Stimulated activated effector memory CD8-positive, alpha-beta T cell treated with anti-CD3 and anti-CD28 coated beads, Interleukin-12 subunit alpha, Interleukin-12 subunit beta, amount 100 ng/mL, for 72 hours (primary cell): Measurements from ENCODE around the gene PCDHGB2.
"Not testable (repeated sequence)": the region's sequence is repeated elsewhere in the genome, so short reads cannot be mapped to it uniquely, and the experiment has no call there.

Source experiments
- ATAC-seq: fragments of 150-1000 bp; cut with Tn5 transposase; 2 replicates; pipeline ENCODE4 v1.10.0; 2021
- DNase-seq, 2 donors: peaks; one replicate each; pipeline ENCODE4 v3.0.0; 2021 to 2022; ENCODE audit warnings: low spot score in 2 of 2
- H3K27ac Mint-ChIP-seq: one replicate; pipeline ENCODE4 v1.8.0; 2022; ENCODE audit warnings: mild to moderate bottlenecking, mixed read lengths
- H3K36me3 Mint-ChIP-seq: one replicate; pipeline ENCODE4 v1.8.0; 2022; ENCODE audit warnings: mild to moderate bottlenecking, mixed read lengths
- H3K4me1 Mint-ChIP-seq: one replicate; pipeline ENCODE4 v1.8.0; 2022; ENCODE audit warnings: mixed read lengths
- H3K4me3 Mint-ChIP-seq: one replicate; pipeline ENCODE4 v1.8.0; 2022; ENCODE audit warnings: mild to moderate bottlenecking, mixed read lengths
- H3K9me3 Mint-ChIP-seq: one replicate; pipeline ENCODE4 v1.8.0; 2022; ENCODE audit warnings: mixed read lengths

Gene PCDHGB2

DNA sequence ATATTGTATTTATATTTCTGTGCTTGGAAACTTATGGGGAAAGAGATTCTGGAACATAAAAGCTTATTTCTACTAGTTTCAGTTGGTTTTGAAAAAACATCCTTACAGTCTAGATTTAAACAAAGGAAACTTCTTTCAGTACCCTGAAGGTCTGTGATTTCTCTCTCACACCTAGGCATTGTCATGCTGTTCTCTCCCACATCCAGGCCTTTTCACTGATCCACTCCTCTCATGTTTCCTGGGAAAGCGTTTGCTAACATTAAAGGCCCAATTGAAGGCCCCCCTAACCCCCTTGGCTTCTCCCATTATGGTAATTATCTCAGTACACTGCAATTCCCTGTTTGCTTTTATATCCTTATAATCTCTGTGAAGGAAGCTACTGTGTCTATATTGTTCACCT, 17.0 kb upstream of the PCDHGB2 start:
- H3K4me1 Mint-ChIP-seq: no peaks in the 10 kb centered on the region
- no peak overlapping the region for H3K4me3 Mint-ChIP-seq
- peaks cover 20% of the 10 kb centered on the region for H3K9me3 Mint-ChIP-seq
- no peak for DNase-seq
- no peak overlapping the region for H3K27ac Mint-ChIP-seq
- H3K36me3 Mint-ChIP-seq: no peaks in the 10 kb centered on the region
- ATAC-seq: no peak

DNA sequence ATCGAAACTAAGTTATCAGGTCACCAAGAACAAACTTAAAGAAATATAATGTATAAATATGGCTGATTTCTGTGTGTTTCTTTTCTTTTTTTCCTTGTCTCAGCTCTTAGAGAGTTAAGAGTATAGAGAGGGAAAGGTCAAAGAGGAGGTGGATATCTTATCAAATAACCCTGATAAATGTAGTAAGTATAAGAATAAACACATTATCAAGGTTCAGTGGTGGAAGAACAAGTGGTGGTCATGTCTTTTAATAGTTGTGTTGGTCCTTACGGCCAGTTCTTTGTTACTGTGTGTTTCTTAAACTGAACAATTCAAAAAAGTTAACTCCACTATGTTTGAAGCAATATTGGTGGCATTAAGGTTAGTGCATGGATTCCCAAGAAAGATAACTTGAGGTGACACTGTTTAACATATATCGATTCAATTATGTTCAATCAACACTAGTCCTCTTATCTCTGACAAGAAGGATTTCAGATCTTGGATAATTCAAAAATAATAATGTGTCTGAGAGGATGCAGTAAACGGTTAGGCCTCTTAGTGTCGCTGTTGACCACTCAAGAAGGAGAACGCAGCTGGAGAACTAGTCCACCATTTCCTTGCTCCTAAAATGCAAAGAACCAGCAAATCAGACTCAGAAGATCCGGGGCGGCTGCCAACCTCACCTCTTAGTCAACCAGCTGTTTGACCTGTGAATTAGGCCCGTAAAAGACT, 16.4 kb upstream of the PCDHGB2 start, which contains the start of gene PCDHGA3:
Gene PCDHGA3 (plus strand): TSS at position 588 of the 711 bp plus-strand sequence. CDS start 205 bp downstream, outside the sequence.
- H3K9me3 Mint-ChIP-seq: peaks cover 16% of the 10 kb centered on the region
- DNase-seq: no peak

DNA sequence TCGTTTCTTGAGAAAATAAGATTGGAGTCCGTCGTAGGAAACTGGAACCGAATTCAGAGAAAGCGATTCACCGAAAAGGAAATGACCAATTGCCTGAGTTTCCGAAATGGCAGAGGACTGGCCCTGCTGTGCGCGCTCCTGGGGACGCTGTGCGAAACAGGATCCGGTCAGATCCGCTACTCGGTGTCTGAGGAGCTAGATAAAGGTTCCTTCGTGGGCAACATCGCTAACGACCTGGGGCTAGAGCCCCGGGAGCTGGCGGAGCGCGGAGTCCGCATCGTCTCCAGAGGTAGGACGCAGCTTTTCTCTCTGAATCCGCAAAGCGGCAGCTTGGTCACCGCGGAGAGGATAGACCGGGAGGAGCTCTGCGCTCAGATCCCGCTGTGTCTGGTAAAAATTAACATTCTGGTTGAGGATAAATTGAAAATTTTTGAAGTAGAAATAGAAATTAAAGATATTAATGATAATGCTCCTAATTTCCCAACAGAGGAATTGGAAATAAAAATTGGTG, 15.8 kb upstream of the PCDHGB2 start:
- Mint-ChIP-seq H3K4me3 (peak overlapping the region; percentile 29), H3K27ac (no peak overlapping the region)

More for the DNA sequence above, 16.4 kb upstream of the PCDHGB2 start, which contains the start of gene PCDHGA3:
- H3K27ac Mint-ChIP-seq: no peak within 1 kb of the TSS
- ATAC-seq: no peak
- H3K4me3 Mint-ChIP-seq: peak within 1 kb of the TSS; percentile 29
- no peaks in the 10 kb centered on the region for H3K4me1 Mint-ChIP-seq
- no peaks in the 10 kb centered on the region for H3K36me3 Mint-ChIP-seq

DNA sequence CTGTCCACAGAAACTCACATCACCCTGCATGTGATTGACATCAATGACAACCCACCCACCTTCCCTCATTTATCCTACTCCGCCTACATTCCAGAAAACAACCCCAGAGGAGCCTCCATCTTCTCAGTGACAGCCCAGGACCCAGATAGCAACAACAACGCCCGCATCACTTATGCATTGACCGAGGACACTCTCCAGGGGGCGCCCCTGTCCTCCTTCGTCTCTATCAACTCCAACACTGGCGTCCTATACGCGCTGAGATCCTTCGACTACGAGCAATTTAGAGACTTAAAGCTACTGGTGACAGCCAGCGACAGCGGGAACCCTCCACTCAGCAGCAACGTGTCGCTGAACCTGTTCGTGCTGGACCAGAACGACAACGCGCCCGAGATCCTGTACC, 14.5 kb upstream of the PCDHGB2 start:
- H3K4me1 Mint-ChIP-seq: peaks cover 4% of the 10 kb centered on the region
- H3K36me3 Mint-ChIP-seq: no peaks in the 10 kb centered on the region
- peaks cover 13% of the 10 kb centered on the region for H3K9me3 Mint-ChIP-seq
- H3K4me3 Mint-ChIP-seq: no peak overlapping the region
- ATAC-seq (no peak), DNase-seq (no peak)
- H3K27ac Mint-ChIP-seq: no peak overlapping the region

More for the DNA sequence above, 15.8 kb upstream of the PCDHGB2 start:
- DNase-seq (no peak), ATAC-seq (no peak)
- Mint-ChIP-seq H3K9me3 (peaks cover 14% of the 10 kb centered on the region), H3K4me1 (no peaks in the 10 kb centered on the region), H3K36me3 (no peaks in the 10 kb centered on the region)

DNA sequence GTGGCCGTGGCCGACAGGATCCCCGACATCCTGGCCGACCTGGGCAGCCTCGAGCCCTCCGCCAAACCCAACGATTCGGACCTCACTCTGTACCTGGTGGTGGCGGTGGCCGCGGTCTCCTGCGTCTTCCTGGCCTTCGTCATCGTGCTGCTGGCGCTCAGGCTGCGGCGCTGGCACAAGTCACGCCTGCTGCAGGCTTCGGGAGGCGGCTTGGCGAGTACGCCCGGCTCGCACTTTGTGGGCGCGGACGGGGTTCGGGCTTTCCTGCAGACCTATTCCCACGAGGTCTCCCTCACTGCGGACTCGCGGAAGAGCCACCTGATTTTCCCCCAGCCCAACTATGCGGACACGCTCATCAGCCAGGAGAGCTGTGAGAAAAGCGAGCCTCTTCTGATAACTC, 13.8 kb upstream of the PCDHGB2 start:
- not testable (repeated sequence) for DNase-seq, H3K36me3 Mint-ChIP-seq, H3K4me1 Mint-ChIP-seq, ATAC-seq, H3K4me3 Mint-ChIP-seq, H3K27ac Mint-ChIP-seq
- peaks cover 12% of the 10 kb centered on the region for H3K9me3 Mint-ChIP-seq

DNA sequence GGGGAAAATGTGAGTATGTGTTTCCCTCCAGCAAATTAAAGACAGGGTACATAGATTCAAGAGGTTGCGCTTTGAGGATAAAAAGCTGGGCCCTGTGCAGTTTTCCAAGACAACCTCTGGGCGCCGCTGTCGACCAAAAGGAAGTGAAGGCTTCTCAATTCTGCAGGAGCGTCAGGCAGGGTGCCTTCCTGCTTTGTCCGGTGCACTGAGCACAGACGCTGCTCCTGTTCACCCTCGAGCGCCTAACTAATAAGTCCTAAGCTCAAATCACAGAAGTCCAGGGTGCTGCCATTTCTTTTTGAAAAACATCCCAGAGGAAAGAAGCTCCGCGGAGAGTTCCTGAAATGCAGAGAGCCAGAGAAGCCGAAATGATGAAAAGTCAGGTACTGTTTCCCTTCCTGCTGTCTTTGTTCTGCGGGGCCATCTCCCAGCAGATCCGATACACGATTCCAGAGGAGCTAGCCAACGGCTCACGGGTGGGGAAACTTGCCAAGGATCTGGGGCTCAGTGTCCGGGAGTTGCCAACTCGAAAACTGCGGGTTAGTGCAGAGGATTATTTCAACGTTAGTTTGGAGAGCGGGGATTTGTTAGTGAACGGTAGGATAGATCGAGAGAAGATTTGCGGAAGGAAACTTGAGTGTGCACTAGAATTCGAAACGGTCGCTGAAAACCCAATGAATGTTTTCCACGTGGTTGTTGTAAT, 9.7 kb upstream of the PCDHGB2 start, which contains the start of gene PCDHGB1:
Gene PCDHGB1 (plus strand): TSS at position 183 of the 703 bp plus-strand sequence. CDS start 162 bp downstream, at position 345.
- H3K4me1 Mint-ChIP-seq: peaks cover 6% of the 10 kb centered on the region
- no peak within 1 kb of the TSS for H3K27ac Mint-ChIP-seq
- H3K4me3 Mint-ChIP-seq: peak within 1 kb of the TSS; percentile 54
- H3K36me3 Mint-ChIP-seq: no peaks in the 10 kb centered on the region
- peak in 1 of 2 donors; percentile 51 for DNase-seq
- H3K9me3 Mint-ChIP-seq: peaks cover 12% of the 10 kb centered on the region
- ATAC-seq: peak; percentile 57

DNA sequence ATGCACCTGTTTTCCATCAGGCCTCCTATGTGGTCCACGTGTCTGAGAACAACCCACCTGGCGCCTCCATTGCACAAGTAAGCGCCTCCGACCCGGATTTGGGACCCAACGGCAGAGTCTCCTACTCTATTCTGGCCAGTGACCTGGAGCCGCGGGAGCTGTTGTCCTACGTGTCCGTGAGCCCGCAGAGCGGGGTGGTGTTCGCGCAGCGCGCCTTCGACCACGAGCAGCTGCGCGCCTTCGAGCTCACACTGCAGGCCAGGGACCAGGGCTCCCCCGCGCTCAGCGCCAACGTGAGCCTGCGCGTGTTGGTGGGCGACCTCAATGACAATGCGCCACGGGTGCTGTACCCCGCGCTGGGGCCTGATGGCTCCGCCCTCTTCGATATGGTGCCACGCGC, 8.2 kb upstream of the PCDHGB2 start:
- H3K27ac Mint-ChIP-seq: no peak overlapping the region
- H3K36me3 Mint-ChIP-seq: no peaks in the 10 kb centered on the region
- peaks cover 8% of the 10 kb centered on the region for H3K9me3 Mint-ChIP-seq
- DNase-seq (no peak), ATAC-seq (no peak)
- H3K4me1 Mint-ChIP-seq: peaks cover 6% of the 10 kb centered on the region
- no peak overlapping the region for H3K4me3 Mint-ChIP-seq

- Mint-ChIP-seq H3K4me3 (peak within 1 kb of the TSS; percentile 39), H3K9me3 (peaks cover 6% of the 10 kb centered on the region), H3K4me1 (peaks cover 9% of the 10 kb centered on the region), H3K27ac (no peak within 1 kb of the TSS), H3K36me3 (no peaks in the 10 kb centered on the region)
- ATAC-seq: no peak
- DNase-seq: peak in 1 of 2 donors; percentile 45
Observed at GRCh38 chr5:141354900-141355469, 4.8 kb upstream of the PCDHGB2 start, which contains the start of gene PCDHGA4. Gene PCDHGA4, plus strand, starts transcription at chr5:141355021. Its CDS starts 87 bp downstream, at chr5:141355108.

DNA sequence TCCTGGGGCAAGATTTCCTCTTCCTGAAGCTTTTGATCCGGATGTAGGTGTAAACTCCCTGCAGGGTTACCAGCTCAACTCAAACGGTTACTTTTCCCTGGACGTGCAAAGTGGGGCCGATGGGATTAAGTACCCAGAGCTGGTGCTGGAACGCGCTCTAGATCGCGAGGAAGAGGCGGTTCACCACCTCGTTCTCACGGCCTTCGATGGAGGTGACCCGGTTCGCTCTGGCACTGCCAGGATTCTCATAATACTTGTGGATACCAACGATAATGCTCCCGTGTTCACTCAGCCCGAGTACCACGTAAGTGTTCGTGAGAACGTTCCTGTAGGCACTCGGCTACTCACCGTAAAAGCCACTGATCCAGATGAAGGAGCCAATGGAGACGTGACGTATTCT, 4.2 kb upstream of the PCDHGB2 start:
- Mint-ChIP-seq H3K9me3 (peaks cover 4% of the 10 kb centered on the region), H3K36me3 (no peaks in the 10 kb centered on the region), H3K4me3 (no peak overlapping the region), H3K4me1 (peaks cover 6% of the 10 kb centered on the region), H3K27ac (no peak overlapping the region)
- ATAC-seq (no peak), DNase-seq (no peak)

- Mint-ChIP-seq H3K4me1 (peaks cover 6% of the 10 kb centered on the region), H3K27ac (no peak overlapping the region), H3K36me3 (no peaks in the 10 kb centered on the region), H3K4me3 (no peak overlapping the region), H3K9me3 (peaks cover 4% of the 10 kb centered on the region)
- no peak for ATAC-seq
- no peak for DNase-seq
Observed at GRCh38 chr5:141356133-141356532, 3.7 kb upstream of the PCDHGB2 start.

GRCh38 chr5:141356950-141357349, 2.8 kb upstream of the PCDHGB2 start:
- Mint-ChIP-seq H3K36me3 (no peaks in the 10 kb centered on the region), H3K4me3 (no peak overlapping the region), H3K4me1 (peaks cover 6% of the 10 kb centered on the region), H3K9me3 (peaks cover 7% of the 10 kb centered on the region), H3K27ac (no peak overlapping the region)
- ATAC-seq (no peak), DNase-seq (no peak)

GRCh38 chr5:141360685-141361084, 891 bp downstream of the PCDHGB2 start:
- Mint-ChIP-seq H3K9me3 (peaks cover 16% of the 10 kb centered on the region), H3K36me3 (no peaks in the 10 kb centered on the region), H3K4me1 (peaks cover 6% of the 10 kb centered on the region), H3K4me3 (no peak overlapping the region), H3K27ac (no peak overlapping the region)
- no peak for DNase-seq
- no peak for ATAC-seq

DNA sequence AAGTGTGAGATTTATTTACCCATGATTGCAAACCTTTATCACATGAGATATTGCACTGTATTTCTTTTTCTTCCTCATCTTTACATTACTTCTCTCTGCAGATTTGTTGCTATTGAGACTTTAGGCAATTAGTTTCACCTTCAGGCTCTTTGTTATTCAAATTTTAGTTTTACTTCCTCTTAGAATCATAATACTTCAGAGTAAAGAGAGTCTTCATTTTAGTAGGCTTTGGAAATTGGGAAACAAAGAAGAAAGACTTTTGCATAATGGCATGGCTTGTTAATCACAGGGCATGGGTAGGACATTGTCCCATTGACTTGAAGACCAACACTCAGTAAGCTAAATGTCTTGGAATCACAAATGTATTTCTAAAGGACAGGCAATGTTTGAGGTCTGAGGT, 2.9 kb downstream of the PCDHGB2 start:
- Mint-ChIP-seq H3K4me3 (no peak overlapping the region), H3K9me3 (peaks cover 17% of the 10 kb centered on the region), H3K36me3 (no peaks in the 10 kb centered on the region), H3K4me1 (peaks cover 6% of the 10 kb centered on the region), H3K27ac (no peak overlapping the region)
- DNase-seq (no peak), ATAC-seq (no peak)

GRCh38 chr5:141363952-141364660, 4.3 kb downstream of the PCDHGB2 start, which contains the start of gene PCDHGA5:
Gene PCDHGA5, plus strand, starts transcription at chr5:141364162. Its CDS starts 169 bp downstream, at chr5:141364331.
- ATAC-seq: no peak
- peaks cover 6% of the 10 kb centered on the region for H3K4me1 Mint-ChIP-seq
- H3K36me3 Mint-ChIP-seq: no peaks in the 10 kb centered on the region
- no peak for DNase-seq
- no peak within 1 kb of the TSS for H3K27ac Mint-ChIP-seq
- no peak within 1 kb of the TSS for H3K4me3 Mint-ChIP-seq
- peaks cover 17% of the 10 kb centered on the region for H3K9me3 Mint-ChIP-seq
